HepG2 (cell line): ENCODE measurements around the gene ANKRD65. TPM values are rescaled to one million over a fixed set of nuclear protein-coding genes. Genes with fewer than 3 reads are reported as not detected.

Source experiments
- ARNT ChIP-seq: fragments of 450-650 bp; IDR thresholded peaks from 2 replicates; pipeline ENCODE4 v1.6.1; 2017
- ARNTL ChIP-seq: sonication (generic); formaldehyde crosslinking; IDR thresholded peaks from 2 replicates; pipeline ENCODE4 v1.4.0; 2020; ENCODE audit warnings: mild to moderate bottlenecking, missing genetic modification reagents
- KMT2A ChIP-seq: sonication (generic); formaldehyde crosslinking; IDR thresholded peaks from 2 replicates; pipeline ENCODE4 v1.4.0; 2020; ENCODE audit warnings: missing genetic modification reagents
- MED8 ChIP-seq: sonication (generic); formaldehyde crosslinking; IDR thresholded peaks from 2 replicates; pipeline ENCODE4 v1.8.1; 2023; ENCODE audit warnings: mild to moderate bottlenecking, missing genetic modification reagents; ENCODE audit not compliant: insufficient replicate concordance
- MZF1 ChIP-seq: sonication (generic); formaldehyde crosslinking; IDR thresholded peaks from 2 replicates; pipeline ENCODE4 v1.8.1; 2023; ENCODE audit warnings: mild to moderate bottlenecking, missing genetic modification reagents, borderline replicate concordance
- NFATC3 ChIP-seq: sonication (generic); formaldehyde crosslinking; IDR thresholded peaks from 2 replicates; pipeline ENCODE4 v1.5.1; 2020; ENCODE audit warnings: mild to moderate bottlenecking, missing genetic modification reagents
- PBX3 ChIP-seq: sonication (generic); formaldehyde crosslinking; IDR thresholded peaks from 2 replicates; pipeline ENCODE4 v1.8.1; 2023; ENCODE audit warnings: missing genetic modification reagents, inconsistent platforms, borderline replicate concordance
- PTBP1 ChIP-seq: fragments of 200-400 bp; formaldehyde crosslinking; IDR thresholded peaks from 2 replicates; pipeline ENCODE4 v1.6.1; 2018; ENCODE audit warnings: low read length, low read depth; ENCODE audit not compliant: poor library complexity, severe bottlenecking
- TBP ChIP-seq: sonication (generic); formaldehyde crosslinking; IDR thresholded peaks from 2 replicates; pipeline ENCODE4 v1.5.0; 2020; ENCODE audit warnings: missing genetic modification reagents
- TCF7L2 ChIP-seq: IDR thresholded peaks from 2 replicates; pipeline ENCODE4 v1.6.1; 2011; ENCODE audit warnings: mild to moderate bottlenecking, low read depth, low read length, moderate library complexity
- ZBTB21 ChIP-seq: sonication (generic); formaldehyde crosslinking; IDR thresholded peaks from 2 replicates; pipeline ENCODE4 v1.4.0; 2020; ENCODE audit warnings: missing genetic modification reagents
- ZBTB7B ChIP-seq: sonication (generic); formaldehyde crosslinking; IDR thresholded peaks from 2 replicates; pipeline ENCODE4 v1.4.0; 2020; ENCODE audit warnings: missing genetic modification reagents
- ZNF142 ChIP-seq: sonication (generic); formaldehyde crosslinking; IDR thresholded peaks from 2 replicates; pipeline ENCODE4 v1.4.0; 2020; ENCODE audit warnings: missing genetic modification reagents
- ZNF430 ChIP-seq: sonication (generic); formaldehyde crosslinking; IDR thresholded peaks from 2 replicates; pipeline ENCODE4 v1.9.0; 2021; ENCODE audit warnings: mild to moderate bottlenecking, missing genetic modification reagents
- ZNF460 ChIP-seq: sonication (generic); formaldehyde crosslinking; IDR thresholded peaks from 2 replicates; pipeline ENCODE4 v1.5.1; 2020; ENCODE audit warnings: missing genetic modification reagents, mild to moderate bottlenecking, borderline replicate concordance
- ZSCAN20 ChIP-seq: sonication (generic); formaldehyde crosslinking; IDR thresholded peaks from 2 replicates; pipeline ENCODE4 v1.4.0; 2020; ENCODE audit warnings: missing genetic modification reagents, mild to moderate bottlenecking, borderline replicate concordance
- polyA plus RNA-seq, 8 experiments: library from polyadenylated mRNA; depleted of rRNA in 3 of 8; stranded (reverse) in 7 of 8; unstranded in 1 of 8; fragments of >200 nt; fragmentation: Illumina TruSeq in 4 of 8; extraction: Trizol in 4 of 8; gene quantifications; 2 replicates each; pipeline versions ENCODE4 v1.2.1 to v1.2.3, GENCODE V29; 2011 to 2016; ENCODE audit warnings: low read depth in 4 of 8, missing spikeins in 1 of 8, mixed read lengths in 1 of 8; ENCODE audit not compliant: insufficient read depth in 1 of 8
- total RNA-seq, 5 experiments: library from RNA; depleted of rRNA; stranded (reverse); fragments of >200 nt; fragmentation: Illumina TruSeq; extraction: Trizol; gene quantifications; 2 replicates each; pipeline ENCODE4 v1.2.3, GENCODE V29; 2016; ENCODE audit warnings: low read depth in 1 of 5
- TF ChIP-seq, protein P1 (sequence below): IDR thresholded peaks from 2 replicates; pipeline ENCODE4 v1.6.1; 2016; ENCODE audit warnings: missing biosample characterization, missing genetic modification reagents, low read depth
- TF ChIP-seq, protein P2 (sequence below): sonication (generic); formaldehyde crosslinking; conservative IDR thresholded peaks from 2 replicates; pipeline ENCODE4 v1.4.0; 2020; ENCODE audit warnings: missing genetic modification reagents

Gene ANKRD65
- total and polyA plus RNA-seq, 2 of the 13 experiments (the other 11 are each of a cell fraction or from before 2014, with no cell fraction given): 12.1 to 30.1 TPM

GRCh38 chr1:1434131-1434823 is 13.2 kb upstream of the ANKRD65 start (continued):
- no peak for TF ChIP-seq ZNF142 (CRISPR knock-in tag)
- 0 out of 2 replicates have a peak, but pooled peaks have one; percentile 9 for TF ChIP-seq KMT2A (CRISPR knock-in tag)
- TF ChIP-seq ZNF430 (CRISPR knock-in tag): peak; percentile 12; the same call in 1 of the 2 replicates
- TF ChIP-seq NFATC3: no peak
- peak; percentile 72 for TF ChIP-seq MED8 (CRISPR knock-in tag)
- no peak for TF ChIP-seq TCF7L2
- TF ChIP-seq PTBP1: peak; percentile 16
- no peak for TF ChIP-seq ARNTL
- TF ChIP-seq, protein P1, sequence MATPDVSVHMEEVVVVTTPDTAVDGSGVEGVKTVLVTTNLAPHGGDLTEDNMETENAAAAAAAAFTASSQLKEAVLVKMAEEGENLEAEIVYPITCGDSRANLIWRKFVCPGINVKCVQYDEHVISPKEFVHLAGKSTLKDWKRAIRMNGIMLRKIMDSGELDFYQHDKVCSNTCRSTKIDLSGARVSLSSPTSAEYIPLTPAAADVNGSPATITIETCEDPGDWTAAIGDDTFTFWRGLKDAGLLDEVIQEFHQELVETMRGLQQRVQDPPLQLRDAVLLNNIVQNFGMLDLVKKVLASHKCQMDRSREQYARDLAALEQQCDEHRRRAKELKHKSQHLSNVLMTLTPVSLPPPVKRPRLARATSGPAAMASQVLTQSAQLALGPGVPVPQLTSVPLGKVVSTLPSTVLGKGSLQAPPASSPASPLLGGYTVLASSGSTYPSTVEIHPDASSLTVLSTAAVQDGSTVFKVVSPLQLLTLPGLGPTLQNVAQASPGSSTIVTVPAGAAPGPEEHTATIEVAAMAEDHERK (CRISPR knock-in tag): no peak
- no peak for TF ChIP-seq MZF1
- no peak for TF ChIP-seq ZBTB21 (CRISPR knock-in tag)
- no peak for TF ChIP-seq TBP (CRISPR knock-in tag)
- TF ChIP-seq ZSCAN20: no peak
- TF ChIP-seq ZBTB7B (CRISPR knock-in tag): peak; percentile 46; the same call in 1 of the 2 replicates
- TF ChIP-seq, protein P2, sequence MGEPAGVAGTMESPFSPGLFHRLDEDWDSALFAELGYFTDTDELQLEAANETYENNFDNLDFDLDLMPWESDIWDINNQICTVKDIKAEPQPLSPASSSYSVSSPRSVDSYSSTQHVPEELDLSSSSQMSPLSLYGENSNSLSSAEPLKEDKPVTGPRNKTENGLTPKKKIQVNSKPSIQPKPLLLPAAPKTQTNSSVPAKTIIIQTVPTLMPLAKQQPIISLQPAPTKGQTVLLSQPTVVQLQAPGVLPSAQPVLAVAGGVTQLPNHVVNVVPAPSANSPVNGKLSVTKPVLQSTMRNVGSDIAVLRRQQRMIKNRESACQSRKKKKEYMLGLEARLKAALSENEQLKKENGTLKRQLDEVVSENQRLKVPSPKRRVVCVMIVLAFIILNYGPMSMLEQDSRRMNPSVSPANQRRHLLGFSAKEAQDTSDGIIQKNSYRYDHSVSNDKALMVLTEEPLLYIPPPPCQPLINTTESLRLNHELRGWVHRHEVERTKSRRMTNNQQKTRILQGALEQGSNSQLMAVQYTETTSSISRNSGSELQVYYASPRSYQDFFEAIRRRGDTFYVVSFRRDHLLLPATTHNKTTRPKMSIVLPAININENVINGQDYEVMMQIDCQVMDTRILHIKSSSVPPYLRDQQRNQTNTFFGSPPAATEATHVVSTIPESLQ (CRISPR knock-in tag): no peak
- no peak for TF ChIP-seq PBX3 (CRISPR knock-in tag)
- TF ChIP-seq ZNF460 (CRISPR knock-in tag): no peak
- no peak for TF ChIP-seq ARNT
